OCI-M2 (cell line): Measurements from ENCODE around the gene SLC5A1.

Source experiments
- DNase-seq: peaks from one replicate; lab custom pipeline; 2025; ENCODE audit not compliant: unreplicated experiment; lab: John Stamatoyannopoulos, UW

Gene SLC5A1

DNA sequence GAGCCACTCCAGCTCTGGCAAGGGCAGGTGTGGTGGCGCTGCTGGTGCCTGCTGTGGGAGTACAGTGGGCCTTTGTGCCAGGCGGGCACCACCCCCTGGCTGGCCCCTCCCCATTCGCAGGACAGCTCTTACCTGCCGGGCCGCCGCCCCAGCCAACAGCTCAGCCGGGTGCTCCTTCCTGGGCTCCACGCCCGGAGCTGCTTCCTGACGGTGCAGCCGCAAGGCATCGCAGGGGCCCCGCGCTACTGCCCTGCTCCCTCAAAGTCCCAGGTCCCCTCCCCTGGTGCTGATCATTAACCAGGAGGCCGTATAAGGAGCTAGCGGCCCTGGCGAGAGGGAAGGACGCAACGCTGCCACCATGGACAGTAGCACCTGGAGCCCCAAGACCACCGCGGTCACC is at the start of gene SLC5A1:
Gene SLC5A1 (plus strand): TSS at position 338 of the 400 bp plus-strand sequence. CDS start 21 bp downstream, at position 359.
- DNase-seq: no peak

GRCh38 chr22:31995046-31995445 is 48.0 kb upstream of the SLC5A1 start:
- DNase-seq: no peak

- DNase-seq: no peak
These were observed 47.3 kb upstream of the SLC5A1 start for GRCh38 chr22:31995807-31996206.

DNA sequence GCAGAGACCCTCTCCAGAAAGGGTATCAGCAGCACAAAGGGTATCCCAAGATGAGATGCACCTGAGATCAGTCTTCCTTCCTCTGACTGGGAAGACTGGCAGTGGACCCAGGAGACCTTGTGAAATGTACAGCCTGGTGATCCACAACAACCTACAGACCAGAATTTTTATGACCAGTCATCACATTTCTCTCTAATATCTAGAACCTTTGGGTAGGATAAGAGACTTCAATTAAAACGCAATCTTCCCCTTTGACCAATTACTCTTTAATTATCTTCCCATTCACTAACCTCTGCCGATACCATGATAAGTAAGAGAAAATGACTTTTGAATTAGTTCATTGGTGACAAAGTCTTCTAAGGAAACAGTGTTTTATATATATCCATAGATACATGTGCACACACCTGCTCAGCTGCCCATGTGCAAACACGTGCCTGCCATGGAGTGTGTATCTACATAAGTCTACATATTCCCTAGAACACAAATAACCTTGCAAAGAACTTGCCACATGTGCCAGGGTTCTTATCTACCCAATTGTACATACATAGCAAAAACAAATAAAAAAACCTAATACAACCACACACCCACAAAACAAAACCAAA is 44.2 kb upstream of the SLC5A1 start:
- DNase-seq: no peak

DNA sequence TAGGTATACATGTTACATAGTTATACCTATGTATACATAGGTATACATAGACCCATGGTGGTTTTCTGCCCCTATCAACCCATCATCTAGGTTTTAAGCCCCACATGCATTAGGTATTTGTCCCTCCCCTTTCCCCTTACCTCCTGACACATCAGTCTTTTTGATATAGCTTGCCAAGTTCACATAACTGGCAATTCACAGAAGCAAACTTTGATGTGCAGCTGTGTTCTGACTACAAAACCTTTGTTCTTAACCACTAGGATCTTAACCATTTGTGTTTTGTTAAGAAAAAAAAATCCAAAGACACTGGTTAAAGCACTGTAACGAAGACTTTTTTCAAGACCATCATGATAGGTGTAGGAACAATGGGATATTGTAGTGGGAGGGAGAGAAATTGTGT is 42.9 kb upstream of the SLC5A1 start:
- DNase-seq: no peak

- no peak for DNase-seq
These were observed 37.6 kb upstream of the SLC5A1 start for GRCh38 chr22:32005453-32005852.

- no peak for DNase-seq
These were observed 29.9 kb upstream of the SLC5A1 start for GRCh38 chr22:32013200-32013599.

DNA sequence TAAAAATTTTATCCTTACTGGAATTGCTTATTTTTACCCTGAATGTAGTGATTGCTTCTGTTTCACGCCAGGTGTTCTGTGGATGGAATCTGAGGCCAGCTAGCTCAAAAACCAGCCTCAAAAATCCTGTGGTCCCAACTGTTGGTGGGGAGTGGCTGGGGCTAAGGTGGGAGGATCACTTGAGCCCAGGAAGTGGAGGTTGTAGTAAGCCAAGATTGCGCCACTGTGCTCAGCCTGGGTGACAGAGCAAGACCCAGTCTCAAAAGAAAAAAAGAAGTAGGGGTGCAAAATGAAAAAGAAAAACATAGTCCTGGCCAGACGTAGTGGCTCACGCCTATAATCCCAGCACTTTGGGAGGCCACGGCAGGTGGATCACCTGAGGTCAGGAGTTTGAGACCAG is 27.0 kb upstream of the SLC5A1 start:
- DNase-seq: no peak

DNA sequence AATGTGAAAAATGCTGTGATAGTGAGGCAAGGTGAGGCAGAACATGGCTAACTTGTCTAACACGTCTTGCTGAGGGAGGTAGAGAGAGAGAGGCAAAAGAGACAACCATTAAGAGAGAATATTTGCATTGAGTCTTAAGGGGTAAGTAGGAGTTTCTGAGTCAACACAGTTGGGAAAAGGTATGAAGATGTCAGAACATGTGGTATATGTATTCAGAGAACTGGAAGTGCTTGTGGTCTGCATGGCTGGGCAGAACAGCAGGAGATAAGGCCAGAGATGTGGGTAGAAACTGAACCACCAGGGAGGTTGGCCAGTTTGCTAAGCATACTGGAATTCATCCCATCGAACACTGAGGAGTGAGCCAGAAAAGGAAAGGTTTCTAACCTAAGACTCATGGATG is 25.0 kb upstream of the SLC5A1 start:
- no peak for DNase-seq

DNA sequence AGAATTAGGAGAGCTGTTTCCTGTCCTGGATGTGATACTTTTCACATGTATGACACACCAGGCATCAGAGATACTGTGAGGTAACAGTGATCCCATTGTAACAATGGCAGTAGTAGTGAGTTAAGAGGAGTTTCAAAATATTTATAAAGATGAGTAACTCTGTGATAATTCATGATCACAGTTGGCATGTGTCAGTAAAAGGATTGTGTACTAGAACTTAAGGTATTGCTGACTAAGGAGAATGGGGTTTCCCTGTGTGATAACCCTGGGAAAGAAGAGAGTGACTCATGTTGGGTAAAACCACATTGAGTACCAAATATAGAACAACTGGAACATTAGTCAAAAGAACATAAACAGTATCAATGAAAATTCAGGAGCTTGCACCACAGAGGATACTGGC is 22.9 kb upstream of the SLC5A1 start:
- no peak for DNase-seq

DNA sequence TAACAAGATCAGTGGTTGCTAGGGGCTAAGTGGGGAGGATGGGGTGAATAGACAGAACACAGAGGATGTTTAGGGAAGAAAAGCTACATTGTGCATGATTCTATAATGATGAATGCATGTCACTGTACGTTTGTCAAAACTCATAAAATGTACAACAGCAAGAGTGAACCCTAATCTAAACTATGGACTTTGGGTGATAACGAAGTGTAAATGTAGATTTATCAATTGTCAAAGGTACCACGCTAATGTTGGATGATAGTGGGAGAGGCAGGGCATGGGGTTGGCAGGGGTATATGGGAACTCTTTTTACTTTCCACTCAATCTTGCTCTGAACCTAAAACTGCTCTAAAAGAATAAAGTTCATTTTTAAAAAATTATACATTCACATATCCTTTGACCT is 21.3 kb upstream of the SLC5A1 start:
- no peak for DNase-seq

DNA sequence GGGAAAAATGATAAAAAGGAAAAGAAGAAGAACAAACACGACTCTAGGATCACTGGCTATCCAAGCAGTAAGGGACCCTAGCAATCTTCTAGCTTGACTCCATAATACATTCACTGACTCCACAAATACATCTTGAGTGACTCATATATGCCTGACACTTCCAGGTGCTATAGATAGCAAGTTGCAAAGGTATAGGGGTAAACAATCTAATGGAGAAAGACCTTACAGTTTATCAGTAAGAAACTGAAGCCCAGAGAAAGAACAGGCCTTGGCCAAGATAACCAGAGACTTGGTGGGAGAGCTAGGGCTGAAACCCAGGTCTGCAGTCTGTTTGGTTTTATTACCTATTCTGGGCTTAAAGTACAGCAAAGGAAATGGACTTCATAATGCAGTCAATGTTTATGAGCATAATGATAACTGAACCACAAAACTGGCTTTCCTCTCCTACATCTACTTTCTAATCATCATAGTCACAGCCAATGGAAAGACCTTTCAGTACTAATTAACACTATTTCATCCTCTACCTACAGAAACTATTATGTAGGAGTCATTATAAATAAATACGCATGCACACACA is 19.7 kb upstream of the SLC5A1 start:
- no peak for DNase-seq

DNA sequence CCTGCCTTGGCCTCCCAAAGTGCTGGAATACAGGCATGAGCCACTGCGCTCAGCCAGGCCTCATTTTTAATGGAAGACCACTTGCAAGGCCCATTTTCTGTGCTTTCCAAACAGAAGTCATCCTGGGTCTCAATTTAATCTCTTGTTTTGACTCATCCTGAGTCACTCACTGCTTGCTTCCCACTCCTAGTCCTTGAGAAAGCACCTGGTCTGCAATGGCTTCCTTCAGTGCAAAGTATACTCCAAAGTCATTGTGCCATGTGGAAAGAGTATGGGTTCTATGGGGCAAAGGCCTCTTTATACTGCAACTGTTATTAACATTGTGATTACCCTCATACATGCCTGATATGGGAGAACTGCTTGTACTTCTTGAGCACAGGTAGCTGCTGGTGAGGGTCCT is 18.3 kb upstream of the SLC5A1 start:
- DNase-seq: no peak

GRCh38 chr22:32030518-32031247 is 12.4 kb upstream of the SLC5A1 start:
- no peak for DNase-seq

DNA sequence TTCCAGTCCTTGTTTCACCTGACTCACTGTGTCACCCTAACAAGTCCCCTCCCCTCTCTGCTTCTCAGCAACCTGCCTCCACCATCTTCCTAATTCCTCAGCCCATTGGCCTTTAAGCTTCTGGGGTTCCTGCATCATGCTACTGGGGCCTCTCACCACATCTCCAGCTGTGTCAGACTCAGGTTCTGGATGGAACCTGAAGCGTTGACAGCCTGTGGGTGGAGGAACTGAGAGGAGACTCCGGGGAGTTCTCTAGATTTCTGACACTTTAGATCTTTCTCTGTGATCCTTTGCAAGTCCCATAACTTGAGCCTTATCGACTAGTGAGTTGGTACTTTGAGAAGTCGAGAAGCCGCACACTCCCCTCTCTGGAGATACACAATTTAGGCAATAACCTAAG is 11.6 kb upstream of the SLC5A1 start:
- no peak for DNase-seq

DNA sequence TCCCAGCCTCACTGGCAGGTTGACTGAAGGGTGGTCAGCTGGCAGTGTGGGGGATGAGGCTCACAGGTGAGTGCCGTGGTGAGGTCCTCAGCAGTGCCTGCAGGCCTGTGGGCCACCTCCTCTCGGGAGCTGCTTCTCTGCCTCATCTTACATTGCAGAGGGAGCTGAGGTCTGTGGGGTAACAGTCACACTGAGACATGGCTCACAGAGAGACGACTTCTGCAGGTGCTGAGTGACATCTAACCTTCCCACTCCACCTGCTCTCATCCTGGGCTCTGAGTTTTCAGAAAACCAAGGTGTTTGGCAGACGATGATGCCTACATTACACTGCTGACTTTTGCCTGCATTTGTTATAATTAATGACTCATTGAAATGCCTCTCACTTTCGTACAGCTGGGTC is 8.8 kb upstream of the SLC5A1 start:
- DNase-seq: no peak

DNA sequence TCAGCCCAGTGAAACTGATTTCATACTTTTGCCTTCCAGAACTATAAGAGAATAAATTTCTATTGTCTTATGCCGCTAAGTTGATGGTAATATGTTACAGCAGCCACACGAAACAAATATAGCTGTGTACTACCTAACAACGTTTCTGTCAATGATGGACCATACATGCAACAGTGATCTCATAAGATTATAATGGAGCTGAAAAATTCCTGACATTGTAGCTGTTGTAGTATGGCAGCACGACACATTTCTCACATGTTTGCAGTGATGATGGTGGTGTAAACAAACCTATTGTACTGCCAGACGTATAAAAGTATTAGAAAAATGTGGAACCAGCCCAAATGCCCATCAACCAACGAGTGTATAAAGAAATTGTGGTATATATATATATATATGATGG is 5.8 kb upstream of the SLC5A1 start:
- no peak for DNase-seq

DNA sequence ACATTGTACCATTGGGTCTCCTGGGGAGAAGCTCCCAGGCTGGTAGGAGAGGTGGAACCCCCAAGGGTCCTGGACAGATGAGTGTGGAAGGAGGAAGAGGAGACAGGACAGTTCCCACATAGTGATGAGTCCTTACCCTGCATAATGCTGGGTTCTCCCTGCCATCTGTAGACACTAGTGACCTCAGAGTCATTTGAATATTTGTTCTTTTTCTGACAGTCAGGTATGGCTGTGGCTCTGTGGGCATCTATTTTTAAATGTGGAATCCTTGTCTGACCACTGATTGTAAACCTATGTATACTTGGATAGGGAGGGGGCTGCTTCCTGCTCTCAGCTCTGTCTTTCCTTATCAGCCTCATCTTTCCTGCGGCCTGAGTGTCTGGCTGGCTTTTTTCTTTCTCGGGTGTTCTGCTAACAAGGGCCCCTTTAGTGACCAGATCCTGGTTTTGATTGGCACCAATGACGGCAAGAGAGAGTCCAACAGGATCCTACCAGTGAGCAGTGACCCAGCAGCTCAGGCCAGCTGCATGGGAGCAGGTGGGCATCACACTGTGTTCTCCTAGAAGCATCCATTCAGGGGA is 2.6 kb upstream of the SLC5A1 start:
- no peak for DNase-seq

DNA sequence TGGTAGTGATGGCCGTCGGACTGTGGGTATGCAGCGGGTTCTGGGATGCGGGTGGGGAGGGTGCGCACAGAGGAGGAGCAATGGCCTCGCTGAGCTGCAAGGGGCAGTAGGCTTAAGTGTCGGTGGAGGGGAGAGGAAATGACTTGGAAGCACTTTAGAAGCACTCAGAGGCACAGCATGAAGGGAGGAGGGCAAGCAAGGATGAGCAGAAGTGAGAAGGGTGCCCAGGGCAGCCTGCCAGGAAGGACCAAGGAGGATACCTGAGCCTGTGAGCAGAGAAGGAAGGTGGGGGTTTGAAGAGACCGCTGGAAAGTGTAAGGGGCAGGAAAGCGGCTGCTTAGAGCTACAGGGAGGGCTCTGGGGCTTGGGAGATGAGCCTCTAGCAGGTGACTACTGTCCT is 330 bp downstream of the SLC5A1 start:
- no peak for DNase-seq

DNA sequence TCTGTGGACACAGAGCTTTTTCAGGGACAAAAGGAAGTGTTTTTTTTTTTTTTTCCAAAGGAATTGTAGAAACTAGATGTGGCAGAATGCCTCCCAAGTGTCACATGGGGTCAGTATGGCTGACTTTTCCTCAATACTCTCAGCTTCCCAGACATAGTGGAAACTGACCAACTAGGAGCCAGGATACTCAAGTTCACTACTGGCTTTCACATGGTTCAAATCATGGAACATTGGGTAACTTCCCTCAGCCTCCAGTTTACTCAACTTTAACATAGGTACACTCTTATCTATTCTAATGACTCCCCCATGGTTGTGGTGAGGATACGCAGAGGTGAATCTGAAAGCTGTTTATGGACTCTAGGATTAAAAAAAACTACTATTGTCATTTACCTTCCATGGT is 1.4 kb downstream of the SLC5A1 start:
- DNase-seq: no peak

- DNase-seq: no peak
These were observed 1.9 kb downstream of the SLC5A1 start for GRCh38 chr22:32044913-32045312.

DNA sequence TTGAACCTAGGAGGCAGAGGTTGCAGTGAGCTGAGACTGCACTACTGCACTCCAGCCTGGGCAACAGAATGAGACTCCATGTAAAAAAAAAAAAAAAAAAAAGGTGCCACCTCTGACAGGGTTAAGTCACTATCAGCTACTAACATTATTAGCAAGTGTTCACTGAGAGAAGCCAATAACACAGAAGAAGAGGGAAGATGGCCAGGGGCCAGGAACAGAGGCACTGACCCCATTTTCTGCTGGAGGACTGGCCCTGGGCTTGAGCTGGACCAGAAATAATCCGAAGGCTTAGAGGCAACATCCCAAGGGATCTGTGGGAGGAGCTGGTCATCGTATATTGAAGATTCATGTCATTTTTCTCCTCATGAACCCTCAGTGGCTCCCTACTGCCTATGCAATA is 5.0 kb downstream of the SLC5A1 start:
- no peak for DNase-seq
